GM12878 (cell line): ENCODE data around the gene LAS1L. TPM values are rescaled to one million over a fixed set of nuclear protein-coding genes. Genes with fewer than 3 reads are reported as not detected.

Experiments used
- ATAC-seq: fragments of 200-7000 bp; cut with Tn5 transposase; 3 replicates; pipeline ENCODE4 v1.9.1; 2020; ENCODE audit warnings: mild to moderate bottlenecking, moderate library complexity
- BruUV-seq: library from RNA; stranded (reverse); fragments of 400-500 nt; replicated peaks from 2 replicates; lab custom pipeline; 2021; lab: Mats Ljungman, UMichigan
- CTCF ChIA-PET: fragments of 300-600 bp; sonication (Branson Sonifier 250); formaldehyde crosslinking; extraction: SDS; loops from one replicate; lab custom pipeline; 2021; ENCODE audit warnings: inconsistent platforms; lab: Yijun Ruan, JAX
- POLR2A ChIA-PET: fragments of 350-600 bp; formaldehyde crosslinking; extraction: SDS; loops from one replicate; lab custom pipeline; 2021; ENCODE audit warnings: inconsistent platforms; lab: Charles Lee
- RAD21 ChIA-PET: fragments of 300-600 bp; sonication (Branson Sonifier 250); formaldehyde crosslinking; loops from one replicate; lab custom pipeline; 2023; ENCODE audit warnings: antibody characterized with exemption; ENCODE audit not compliant: unreplicated experiment; lab: Charles Lee
- SMC1A ChIA-PET: fragments of 300-600 bp; sonication (Branson Sonifier 250); formaldehyde crosslinking; loops from one replicate; lab custom pipeline; 2023; ENCODE audit not compliant: unreplicated experiment, uncharacterized antibody; lab: Charles Lee
- DNase-seq: peaks from one replicate; pipeline ENCODE4 v3.0.0-alpha.2; 2011; ENCODE audit warnings: low read depth, low spot score
- FAIRE-seq: peaks from 3 replicates; lab custom pipeline; 2011; peaks lifted over from hg19 to GRCh38; lab: Jason Lieb, UNC
- H2AFZ ChIP-seq: 2 replicates; pipeline ENCODE4 v1.6.0; 2011; ENCODE audit warnings: low read depth, low read length, control low read depth; ENCODE audit not compliant: control insufficient read depth
- H3K27ac ChIP-seq: 2 replicates; pipeline ENCODE4 v1.5.1; 2011; ENCODE audit warnings: control low read depth; ENCODE audit not compliant: control insufficient read depth, insufficient read depth
- H3K27me3 ChIP-seq, 2 experiments: replicated peaks in 1 of 2; 2 replicates each; pipeline versions ENCODE4 v1.6.0 to v1.6.1; 2011; ENCODE audit warnings: low read length in 1 of 2; ENCODE audit not compliant: control insufficient read depth in 2 of 2, insufficient read depth in 2 of 2
- H3K36me3 ChIP-seq, 2 experiments: 2 replicates each; pipeline ENCODE4 v1.5.1; 2011; ENCODE audit warnings: low read length in 1 of 2; ENCODE audit not compliant: control insufficient read depth in 2 of 2, insufficient read depth in 2 of 2
- H3K4me1 ChIP-seq: 2 replicates; pipeline ENCODE4 v1.6.1; 2011; ENCODE audit warnings: mild to moderate bottlenecking, low read length, moderate library complexity, mixed read lengths; ENCODE audit not compliant: control insufficient read depth, insufficient read depth
- H3K4me2 ChIP-seq: 2 replicates; pipeline ENCODE4 v1.6.0; 2011; ENCODE audit warnings: control low read depth; ENCODE audit not compliant: control insufficient read depth, insufficient read depth
- H3K4me3 ChIP-seq: fragments of 200-600 bp; sonication (generic); 2 replicates; pipeline ENCODE4 v1.5.1; 2016
- H3K79me2 ChIP-seq: 2 replicates; pipeline ENCODE4 v1.6.0; 2011; ENCODE audit warnings: low read length; ENCODE audit not compliant: control insufficient read depth, insufficient read depth
- H3K9ac ChIP-seq: 2 replicates; pipeline ENCODE4 v1.8.0; 2011; ENCODE audit warnings: low read length, control low read depth, mixed read lengths; ENCODE audit not compliant: control insufficient read depth, insufficient read depth
- H3K9me3 ChIP-seq: replicated peaks from 3 replicates; pipeline ENCODE4 v1.5.1; 2011; ENCODE audit warnings: mild to moderate bottlenecking, low read length; ENCODE audit not compliant: control insufficient read depth, insufficient read depth
- H4K20me1 ChIP-seq: 2 replicates; pipeline ENCODE4 v1.6.0; 2011; ENCODE audit not compliant: control insufficient read depth, insufficient read depth
- ATF7 ChIP-seq: fragments of 450-650 bp; IDR thresholded peaks from 2 replicates; pipeline ENCODE4 v1.6.1; 2016; ENCODE audit warnings: low read depth, mild to moderate bottlenecking
- CREB1 ChIP-seq: IDR thresholded peaks from 2 replicates; pipeline ENCODE4 v1.6.1; 2012; ENCODE audit warnings: low read depth, mild to moderate bottlenecking, inconsistent platforms
- DPF2 ChIP-seq: fragments of 450-650 bp; IDR thresholded peaks from 2 replicates; pipeline ENCODE4 v1.6.1; 2017; ENCODE audit warnings: mild to moderate bottlenecking
- ESRRA ChIP-seq: IDR thresholded peaks from 2 replicates; pipeline ENCODE4 v1.6.1; 2012; ENCODE audit warnings: mild to moderate bottlenecking, low read length, improper control_type of control experiment
- FOXM1 ChIP-seq: IDR thresholded peaks from 2 replicates; pipeline ENCODE4 v1.6.1; 2012; ENCODE audit warnings: low read depth, mild to moderate bottlenecking, inconsistent platforms, low read length, moderate library complexity
- HSF1 ChIP-seq: fragments of 150-350 bp; IDR thresholded peaks from 2 replicates; pipeline ENCODE4 v1.6.1; 2014; ENCODE audit warnings: mild to moderate bottlenecking, low read depth, low read length
- JUND ChIP-seq: IDR thresholded peaks from 2 replicates; pipeline ENCODE4 v1.6.1; 2012; ENCODE audit warnings: low read depth, mild to moderate bottlenecking, low read length, improper control_type of control experiment, moderate library complexity
- LARP7 ChIP-seq: fragments of 450-650 bp; IDR thresholded peaks from 2 replicates; pipeline ENCODE4 v1.6.1; 2017; ENCODE audit warnings: mild to moderate bottlenecking
- POLR2AphosphoS5 ChIP-seq: IDR thresholded peaks from 2 replicates; pipeline ENCODE4 v1.6.1; 2011; ENCODE audit warnings: mild to moderate bottlenecking, low read length, inconsistent platforms
- REST ChIP-seq: IDR thresholded peaks from 2 replicates; pipeline ENCODE4 v1.6.1; 2012; ENCODE audit warnings: mild to moderate bottlenecking, low read depth, low read length
- RFX5 ChIP-seq: IDR thresholded peaks from 2 replicates; pipeline ENCODE4 v1.6.1; 2011; ENCODE audit warnings: low read depth, low read length, improper control_type of control experiment
- SP1 ChIP-seq: IDR thresholded peaks from one replicate; pipeline ENCODE4 v1.6.1; 2011; ENCODE audit warnings: low read depth, low read length
- SUZ12 ChIP-seq: fragments of 200-600 bp; sonication (generic); IDR thresholded peaks from one replicate; pipeline ENCODE4 v1.6.1; 2018; ENCODE audit warnings: antibody characterized with exemption, mild to moderate bottlenecking; ENCODE audit not compliant: unreplicated experiment
- WRNIP1 ChIP-seq: IDR thresholded peaks from 2 replicates; pipeline ENCODE4 v1.6.1; 2011; ENCODE audit warnings: low read depth, low read length, improper control_type of control experiment, borderline replicate concordance
- ZNF24 ChIP-seq: fragments of 450-650 bp; IDR thresholded peaks from 2 replicates; pipeline ENCODE4 v1.6.1; 2017; ENCODE audit warnings: antibody characterized with exemption, mild to moderate bottlenecking
- WGBS: methylation state at CpG from one replicate; pipeline ENCODE4 v1.1.6; 2016; ENCODE audit warnings: low lambda C conversion rate; ENCODE audit not compliant: insufficient replicate concordance, insufficient coverage; ENCODE audit errors: missing lambda C conversion rate; 5-methylcytosine and 5-hydroxymethylcytosine counted together
- in situ Hi-C: fragments of 300-500 bp; cut with MboI; formaldehyde crosslinking; loops from 9 replicates; pipeline ENCODE4 v1.14.3; 2018; ENCODE audit warnings: mixed read lengths
- intact Hi-C: fragments of 100-400 bp; cut with micrococcal nuclease; formaldehyde crosslinking; loops from one replicate; pipeline ENCODE4 v1.14.2; 2022; ENCODE audit not compliant: unreplicated experiment
- polyA plus RNA-seq, 11 experiments: library from polyadenylated mRNA; depleted of rRNA in 4 of 11; unstranded in 6 of 11; stranded (reverse) in 5 of 11; fragments of >200 nt; fragmentation: Nextera tagmentation in 4 of 11; fragmentation: Illumina TruSeq in 1 of 11; extraction: Ambion mirVana in 4 of 11; extraction: Trizol in 1 of 11; gene quantifications; 1 replicate in 1 of 11; 2 replicates in 10 of 11; pipeline versions ENCODE4 v1.2.1 to v1.2.3, GENCODE V29; 2011 to 2016; ENCODE audit warnings: inconsistent platforms in 2 of 11, missing spikeins in 2 of 11, low read depth in 1 of 11
- total RNA-seq, 4 experiments: library from RNA; depleted of rRNA in 3 of 4; stranded (reverse); fragments of >200 nt in 3 of 4; fragmentation: Illumina TruSeq in 1 of 4; extraction: Trizol in 1 of 4; gene quantifications; 2 replicates each; pipeline versions ENCODE4 v1.2.1 to v1.2.3, GENCODE V29; 2013 to 2021
- TF ChIP-seq, protein P1 (sequence below): IDR thresholded peaks from 2 replicates; pipeline ENCODE4 v1.6.1; 2012; ENCODE audit warnings: low read length, inconsistent platforms
- TF ChIP-seq, protein P2 (sequence below): IDR thresholded peaks from 2 replicates; pipeline ENCODE4 v1.6.1; 2011; ENCODE audit warnings: low read depth, low read length, improper control_type of control experiment, borderline replicate concordance

The LAS1L gene
- total and polyA plus RNA-seq, 10 of the 15 experiments (the other 5 are each of a cell fraction or from before 2014, with no cell fraction given): 27.4 to 100 (median 56.4) TPM

DNA sequence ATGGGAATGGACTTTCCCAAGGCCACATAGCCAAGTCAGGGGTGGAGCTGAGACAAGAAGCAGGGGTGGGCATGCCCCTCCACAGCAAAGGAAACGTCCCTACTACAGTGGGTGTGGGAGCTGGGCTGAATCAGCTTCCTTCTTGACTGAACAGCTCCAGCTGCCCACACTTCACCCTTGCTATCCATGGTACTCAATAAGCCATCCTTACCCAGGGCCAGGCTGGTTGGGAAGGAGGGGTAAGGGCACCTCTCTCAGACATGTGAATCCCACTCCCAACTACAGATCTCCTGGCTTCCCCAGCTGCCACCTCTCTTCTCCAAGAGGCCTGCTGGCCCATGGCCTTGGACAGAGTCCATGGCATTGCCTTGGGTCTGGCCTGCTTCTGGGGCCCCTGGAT is 21.0 kb downstream of the LAS1L start:
- in situ Hi-C loops (no loop called here), intact Hi-C loops (no loop called here)
- H3K9ac ChIP-seq: no peak overlapping the region
- 77% methylated on average over 1 of the region's 1 CpG for WGBS
- peaks cover 0 to 1% of the 10 kb centered on the region in 2 experiments; a peak in 2 of 4 replicates for H3K36me3 ChIP-seq
- H2AFZ ChIP-seq: no peak overlapping the region
- no peak overlapping the region for H3K4me3 ChIP-seq
- FAIRE-seq (no peak), DNase-seq (no peak), ATAC-seq (no peak)
- H3K27ac ChIP-seq: no peak overlapping the region
- ChIA-PET POLR2A (no interaction called here), RAD21 (no interaction called here), SMC1A (no interaction called here), CTCF (interaction anchor here (0.9 kb wide), 1 partner anchor 28 kb away, joined by 3 read pairs; no protein-coding TSS in a partner anchor)
- H3K79me2 ChIP-seq: no peaks in the 10 kb centered on the region
- no peak overlapping the region for H3K4me2 ChIP-seq
- H3K27me3 ChIP-seq: no peaks in the 10 kb centered on the region
- TF ChIP-seq, protein P1, sequence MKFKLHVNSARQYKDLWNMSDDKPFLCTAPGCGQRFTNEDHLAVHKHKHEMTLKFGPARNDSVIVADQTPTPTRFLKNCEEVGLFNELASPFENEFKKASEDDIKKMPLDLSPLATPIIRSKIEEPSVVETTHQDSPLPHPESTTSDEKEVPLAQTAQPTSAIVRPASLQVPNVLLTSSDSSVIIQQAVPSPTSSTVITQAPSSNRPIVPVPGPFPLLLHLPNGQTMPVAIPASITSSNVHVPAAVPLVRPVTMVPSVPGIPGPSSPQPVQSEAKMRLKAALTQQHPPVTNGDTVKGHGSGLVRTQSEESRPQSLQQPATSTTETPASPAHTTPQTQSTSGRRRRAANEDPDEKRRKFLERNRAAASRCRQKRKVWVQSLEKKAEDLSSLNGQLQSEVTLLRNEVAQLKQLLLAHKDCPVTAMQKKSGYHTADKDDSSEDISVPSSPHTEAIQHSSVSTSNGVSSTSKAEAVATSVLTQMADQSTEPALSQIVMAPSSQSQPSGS: no peak
- no peak for TF ChIP-seq SP1
- TF ChIP-seq WRNIP1: no peak
- TF ChIP-seq RFX5: no peak
- TF ChIP-seq ESRRA: no peak
- TF ChIP-seq, protein P2, sequence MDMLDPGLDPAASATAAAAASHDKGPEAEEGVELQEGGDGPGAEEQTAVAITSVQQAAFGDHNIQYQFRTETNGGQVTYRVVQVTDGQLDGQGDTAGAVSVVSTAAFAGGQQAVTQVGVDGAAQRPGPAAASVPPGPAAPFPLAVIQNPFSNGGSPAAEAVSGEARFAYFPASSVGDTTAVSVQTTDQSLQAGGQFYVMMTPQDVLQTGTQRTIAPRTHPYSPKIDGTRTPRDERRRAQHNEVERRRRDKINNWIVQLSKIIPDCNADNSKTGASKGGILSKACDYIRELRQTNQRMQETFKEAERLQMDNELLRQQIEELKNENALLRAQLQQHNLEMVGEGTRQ: no peak
- TF ChIP-seq SUZ12: no peak
- TF ChIP-seq JUND: no peak
- no peak for TF ChIP-seq ZNF24
- TF ChIP-seq POLR2AphosphoS5: no peak
- no peak for TF ChIP-seq LARP7
- no peak for TF ChIP-seq HSF1
- TF ChIP-seq REST: no peak
- no peak for TF ChIP-seq CREB1
- TF ChIP-seq DPF2: no peak
- no peak for TF ChIP-seq ATF7
- no peak for TF ChIP-seq FOXM1
- no peaks in the 10 kb centered on the region for H3K4me1 ChIP-seq
- H4K20me1 ChIP-seq: no peaks in the 10 kb centered on the region
- no peaks in the 10 kb centered on the region for H3K9me3 ChIP-seq
- BruUV-seq: no TSS peak
